GM18517 (cell line): ENCODE results near the gene FERD3L.
"Not testable (repeated sequence)": the region's sequence is repeated elsewhere in the genome, so short reads cannot be mapped to it uniquely, and the experiment has no call there.

ENCODE experiments used
- ATAC-seq: cut with Tn5 transposase; IDR thresholded peaks from one replicate; pipeline ENCODE4 v1.9.1; 2021; ENCODE audit warnings: mild to moderate bottlenecking, moderate library complexity; ENCODE audit not compliant: unreplicated experiment

FERD3L gene

GRCh38 chr7:19144661-19145433 is at the start of gene FERD3L:
Gene FERD3L, minus strand, starts transcription at chr7:19145421. Its CDS starts 59 bp downstream, at chr7:19145362.
- ATAC-seq, result no peak

GRCh38 chr7:19194417-19194816 is 49.2 kb upstream of the FERD3L start:
- ATAC-seq, result not testable (repeated sequence)

DNA sequence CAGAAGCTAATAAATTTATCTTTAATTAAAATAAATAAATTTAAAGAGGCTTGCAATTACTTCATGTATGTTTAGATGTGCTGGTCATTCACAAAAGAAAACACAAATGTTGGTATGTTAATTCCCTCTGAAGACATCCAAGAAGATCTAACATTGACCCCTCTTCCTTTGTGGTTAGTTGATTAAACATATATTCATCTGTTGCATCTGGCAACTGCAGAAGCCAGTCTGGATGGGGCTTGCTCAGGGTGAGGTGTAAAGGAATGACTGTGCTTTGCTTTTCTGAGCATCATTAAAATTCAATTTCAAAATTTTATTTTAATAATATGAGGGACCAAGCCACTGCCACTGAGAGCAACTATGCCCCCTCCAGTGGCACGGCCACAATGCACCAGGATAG is 36.4 kb upstream of the FERD3L start:
- no peak for ATAC-seq

- no peak for ATAC-seq
These were observed 33.4 kb upstream of the FERD3L start for GRCh38 chr7:19178595-19178994.

DNA sequence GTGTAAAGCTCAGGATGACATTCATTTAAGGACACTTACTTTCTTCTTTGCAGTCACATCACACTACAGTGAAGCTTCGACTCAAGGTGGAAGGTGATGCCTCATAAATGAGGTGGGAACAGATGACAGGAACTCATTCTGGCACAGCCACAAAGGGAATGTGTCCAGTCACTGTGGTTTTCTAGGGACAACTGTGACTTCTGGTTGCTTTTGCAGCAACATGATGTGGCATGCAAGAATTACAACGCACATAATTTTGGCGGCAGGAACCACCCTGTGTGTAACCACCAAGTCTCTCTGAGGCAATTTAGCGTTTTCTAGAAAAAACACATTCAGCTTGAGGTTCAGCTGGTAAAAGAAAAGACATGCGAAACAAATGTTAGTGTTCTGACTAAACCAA is 32.0 kb upstream of the FERD3L start:
- no peak for ATAC-seq

GRCh38 chr7:19175241-19175640 is 30.0 kb upstream of the FERD3L start:
- ATAC-seq, result no peak

- no peak for ATAC-seq
These were observed 16.4 kb upstream of the FERD3L start for GRCh38 chr7:19161671-19162070.

- no peak for ATAC-seq
These were observed 1.5 kb upstream of the FERD3L start for GRCh38 chr7:19146699-19147098.

DNA sequence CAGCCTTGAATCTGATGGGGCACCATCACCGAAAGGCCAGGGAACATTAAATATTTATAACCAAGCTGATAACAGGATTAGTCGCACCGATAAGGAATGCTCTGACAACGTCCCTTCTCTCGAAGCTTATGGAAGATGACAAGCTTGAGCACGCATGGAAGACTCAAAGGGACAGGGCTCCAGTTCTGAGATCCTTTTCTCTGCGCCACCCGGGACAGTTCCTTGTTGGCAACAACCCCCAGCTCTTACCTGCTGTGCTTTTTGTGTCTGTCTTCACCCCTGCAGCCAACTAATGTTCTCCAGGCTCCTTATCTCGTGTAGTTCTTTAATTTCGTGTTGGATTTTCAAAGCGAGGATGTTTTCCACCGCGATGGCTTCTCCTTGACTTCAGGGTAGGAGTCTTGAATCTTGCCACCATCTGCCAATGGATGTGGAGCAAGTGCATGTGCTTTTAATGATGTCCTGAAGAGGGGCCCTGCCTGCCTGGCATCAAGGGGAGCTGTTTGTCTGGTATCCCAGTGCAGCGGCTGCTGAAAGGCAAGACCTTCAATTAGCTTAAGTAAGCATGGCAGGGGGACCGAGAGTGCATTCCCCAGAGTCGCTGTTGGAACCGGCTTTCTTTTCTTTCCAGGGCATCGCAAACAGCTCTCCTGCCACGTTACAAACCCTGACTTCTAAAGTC is 354 bp upstream of the FERD3L start:
- ATAC-seq, result no peak

GRCh38 chr7:19143881-19144574 is 1.2 kb downstream of the FERD3L start:
- no peak for ATAC-seq

- ATAC-seq, result no peak
These were observed 5.4 kb downstream of the FERD3L start for GRCh38 chr7:19139706-19140327.

DNA sequence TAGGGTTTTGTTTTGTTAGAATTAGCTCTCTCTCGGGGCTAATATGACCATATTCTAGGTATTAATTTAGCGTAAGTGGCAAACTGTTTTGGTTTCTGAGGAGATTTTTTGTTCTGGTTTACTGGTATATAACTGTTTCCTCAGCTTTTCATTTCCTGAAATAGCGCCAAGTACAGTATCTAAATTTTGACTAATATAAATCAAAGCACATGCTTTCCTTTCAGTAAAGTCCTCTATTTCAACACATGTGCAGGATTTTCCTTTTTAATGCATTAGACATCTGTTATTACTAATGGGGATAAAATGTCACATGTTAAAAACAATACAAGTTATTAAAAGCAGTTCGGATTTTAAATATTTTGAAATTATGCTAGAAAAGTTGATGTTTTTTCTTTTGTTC is 11.3 kb downstream of the FERD3L start:
- no peak for ATAC-seq

DNA sequence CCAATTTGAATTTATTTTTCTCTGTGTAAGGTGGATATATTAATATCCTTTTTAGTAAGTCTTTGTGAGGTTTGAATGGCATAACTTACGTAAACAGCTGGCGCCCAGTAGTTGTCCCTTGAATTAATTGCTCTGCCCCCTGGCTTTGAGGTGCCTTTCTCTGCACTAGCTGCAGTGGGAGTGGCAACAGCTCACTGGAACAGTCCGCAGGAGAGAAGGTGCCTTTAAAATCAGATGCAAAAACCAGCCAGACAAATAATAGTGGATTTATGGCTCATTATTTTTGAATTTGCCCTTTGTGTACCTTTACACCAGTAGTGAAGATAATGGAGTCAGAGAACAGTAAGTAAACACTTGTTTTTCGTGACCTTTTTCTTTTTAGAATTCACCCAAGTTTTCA is 11.8 kb downstream of the FERD3L start:
- ATAC-seq, result no peak

- no peak for ATAC-seq
These were observed 16.4 kb downstream of the FERD3L start for GRCh38 chr7:19128856-19129255.

- ATAC-seq, result no peak
These were observed 23.1 kb downstream of the FERD3L start for GRCh38 chr7:19121977-19122588.

- ATAC-seq, result no peak
These were observed 25.2 kb downstream of the FERD3L start for GRCh38 chr7:19119870-19120486.

- ATAC-seq, result no peak
These were observed 25.8 kb downstream of the FERD3L start for GRCh38 chr7:19119372-19119771.

- ATAC-seq, result no peak
These were observed 26.4 kb downstream of the FERD3L start for GRCh38 chr7:19118636-19119371.

DNA sequence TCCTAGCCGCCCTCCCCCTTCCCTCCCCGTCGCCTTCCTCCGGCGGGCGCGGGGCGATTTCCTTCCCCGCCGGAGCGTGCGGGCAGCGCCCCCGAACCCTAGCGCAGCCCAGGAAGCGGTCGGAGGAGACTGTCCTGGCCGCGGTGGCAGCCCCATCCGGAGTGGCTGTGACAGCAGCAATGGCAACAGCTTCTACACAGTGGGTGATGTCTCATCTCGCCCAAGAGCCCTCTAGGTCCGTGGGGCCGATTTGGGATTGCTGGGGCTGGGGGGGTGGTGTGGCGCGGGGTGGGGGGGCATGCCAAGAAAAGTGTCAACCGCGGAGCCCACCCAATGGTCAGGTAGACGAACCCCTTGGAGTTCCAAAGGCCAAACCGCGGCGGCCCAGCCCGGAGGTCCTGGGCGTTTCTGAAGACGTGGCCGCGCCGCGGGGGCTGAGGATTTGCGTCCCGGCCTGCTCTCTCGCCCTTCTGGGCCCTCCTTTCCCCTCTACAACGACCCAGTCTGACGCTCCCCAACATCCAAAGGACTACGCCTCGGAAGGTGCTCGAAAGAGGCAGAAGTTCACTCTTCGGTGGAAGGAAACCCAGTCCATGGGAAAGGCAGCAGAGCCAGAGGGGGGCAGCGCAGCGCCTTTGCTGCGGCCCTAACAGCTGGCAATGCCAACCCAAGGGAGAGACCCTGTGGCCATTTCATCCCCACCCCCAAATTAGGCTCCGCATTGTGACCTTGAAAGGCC is 27.2 kb downstream of the FERD3L start:
- ATAC-seq, result no peak
